ENCODE measurements around the gene RPL10A. TPM values are rescaled to one million over a fixed set of nuclear protein-coding genes. Genes with fewer than 3 reads are reported as not detected.
A peak's percentile ranks its signal among the peaks of the same experiment; 100 is the strongest.

Gene RPL10A
- total and polyA plus RNA-seq, 4 experiments from 2014 or later: 844 to 2,070 (median 1,531) TPM

DNA sequence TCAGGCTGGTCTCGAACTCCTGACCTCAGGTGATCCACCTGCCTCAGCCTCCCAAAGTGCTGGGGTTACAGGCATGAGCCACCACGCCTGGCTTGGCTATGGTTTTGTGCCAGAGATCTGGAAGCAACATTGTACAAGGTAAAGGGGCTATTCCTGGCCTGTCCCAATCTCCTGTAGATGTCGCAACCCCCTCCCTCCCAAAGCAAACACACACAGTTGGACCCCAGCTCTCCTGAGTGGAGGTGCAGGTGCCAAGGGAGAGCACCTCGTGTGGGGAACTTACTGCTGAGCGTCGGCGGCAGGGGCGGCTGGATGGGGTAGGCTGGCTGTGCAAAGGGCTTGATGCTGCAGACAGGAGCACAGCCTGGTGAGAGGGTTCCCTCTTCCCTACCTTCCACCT is 8.8 kb downstream of the RPL10A start:
- POLR2A ChIA-PET (ENCODE audit: partially characterized antibody): no interaction called here
- Histone ChIP-seq H3K9me3 (ENCODE audit: control insufficient read depth in 1 of 2, low read length in 2 of 2) (no peaks in the 10 kb centered on the region), H3K36me3 (ENCODE audit: insufficient read depth, low read length) (no peaks in the 10 kb centered on the region), H3K27me3 (ENCODE audit: insufficient read depth, low read length) (no peaks in the 10 kb centered on the region), H3K27ac (ENCODE audit: low read depth, low read length) (no peak overlapping the region), H3K4me3 (ENCODE audit: low read length in 2 of 2) (no peak overlapping the region), H3K4me1 (ENCODE audit: insufficient read depth, low read length) (peaks cover 3% of the 10 kb centered on the region)
- CTCF ChIA-PET (ENCODE audit: partially characterized antibody): interaction anchor here (1.0 kb wide), 1 partner anchor 9 kb away, joined by 4 read pairs; the partner anchor contains the start of gene RPL10A
- no peaks in the 10 kb centered on the region for H3K9me3 Mint-ChIP-seq
- H3K4me1 Mint-ChIP-seq: peaks cover 4 to 5% (median 5%) of the 10 kb centered on the region in 4 donors
- peaks cover 0 to 1% of the 10 kb centered on the region in 2 donors for H3K27me3 Mint-ChIP-seq
- intact Hi-C loops (cut with micrococcal nuclease): no loop called here
- DNase-seq: peak in 1 of 5 donors; percentile 4
- H3K36me3 Mint-ChIP-seq: peaks cover 7 to 10% of the 10 kb centered on the region in 2 donors
- H3K4me3 Mint-ChIP-seq: no peak overlapping the region
- H3K27ac Mint-ChIP-seq: peak overlapping the region in 2 of 7 donors; percentile 12 to 13

DNA sequence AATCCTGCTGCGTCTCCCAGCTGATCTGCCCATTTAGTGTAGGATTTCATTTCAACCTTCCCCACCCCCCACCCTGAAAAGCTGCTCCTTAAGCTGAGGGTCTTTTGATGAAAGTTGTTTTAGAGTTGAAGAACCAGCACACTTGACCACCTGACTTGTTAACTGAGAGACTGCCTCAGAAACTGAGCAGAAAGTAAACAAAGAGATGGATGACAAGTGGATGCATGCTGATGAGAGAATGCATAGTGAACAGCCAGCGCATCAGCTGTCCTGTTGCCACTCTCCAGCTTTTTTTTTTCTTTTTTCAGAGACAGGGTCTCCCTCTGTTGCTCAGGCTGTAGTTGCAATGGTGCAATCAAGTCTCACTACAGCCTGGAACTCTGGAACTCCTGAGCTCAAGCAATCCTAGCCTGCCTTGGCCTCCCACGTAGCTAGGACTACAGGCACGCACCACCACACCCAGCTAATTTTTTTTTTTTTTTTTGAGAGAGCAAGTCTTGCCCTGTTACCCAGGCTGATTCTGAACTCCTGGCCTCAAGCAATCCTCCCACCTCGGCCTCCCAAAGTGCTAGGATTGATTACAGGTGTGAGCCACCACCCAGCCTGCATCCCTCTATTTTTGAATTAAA is 9.5 kb downstream of the RPL10A start:
- no peaks in the 10 kb centered on the region for H3K36me3 ChIP-seq (ENCODE audit: insufficient read depth, low read length)
- ChIA-PET POLR2A (ENCODE audit: partially characterized antibody) (no interaction called here), CTCF (ENCODE audit: partially characterized antibody) (interaction anchor here (1.0 kb wide), 1 partner anchor 10 kb away, joined by 4 read pairs; the partner anchor contains the start of gene RPL10A)
- H3K4me3 ChIP-seq (ENCODE audit: low read length in 2 of 2): no peak overlapping the region
- H3K36me3 Mint-ChIP-seq: peaks cover 2 to 5% of the 10 kb centered on the region in 2 donors
- H3K9me3 ChIP-seq (ENCODE audit: control insufficient read depth in 1 of 2, low read length in 2 of 2): no peaks in the 10 kb centered on the region
- H3K9me3 Mint-ChIP-seq: no peaks in the 10 kb centered on the region
- H3K4me1 ChIP-seq (ENCODE audit: insufficient read depth, low read length): no peaks in the 10 kb centered on the region
- H3K4me3 Mint-ChIP-seq: no peak overlapping the region
- no peaks in the 10 kb centered on the region for H3K27me3 ChIP-seq (ENCODE audit: insufficient read depth, low read length)
- H3K4me1 Mint-ChIP-seq: no peaks in the 10 kb centered on the region
- peaks cover 0 to 1% of the 10 kb centered on the region in 2 donors for H3K27me3 Mint-ChIP-seq
- peak overlapping the region in 2 of 7 donors; percentile 44 to 65 for H3K27ac Mint-ChIP-seq
- intact Hi-C loops (cut with micrococcal nuclease): no loop called here
- no peak for DNase-seq
- H3K27ac ChIP-seq (ENCODE audit: low read depth, low read length): no peak overlapping the region

DNA sequence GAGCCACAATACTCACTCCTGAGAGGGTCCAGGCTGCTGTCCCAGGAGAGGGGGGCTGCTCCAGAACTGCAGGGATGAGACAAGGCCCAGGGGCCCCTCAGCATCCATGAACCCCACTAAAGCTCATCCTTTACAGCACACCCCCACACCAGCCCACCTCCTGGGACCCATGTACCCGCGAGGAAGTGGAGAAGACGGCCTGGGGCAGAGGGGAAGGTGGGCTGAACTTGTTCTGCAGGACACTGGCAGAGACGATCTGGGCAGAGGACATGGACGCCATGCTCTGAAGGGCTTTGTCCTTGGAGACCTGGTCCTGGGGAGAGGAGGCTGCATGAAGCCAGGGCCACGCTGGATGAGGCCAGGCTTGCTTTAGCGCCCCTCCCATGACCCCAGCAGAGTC is 10.1 kb downstream of the RPL10A start:
- H3K4me1 Mint-ChIP-seq: no peaks in the 10 kb centered on the region
- no peak overlapping the region for H3K4me3 ChIP-seq (ENCODE audit: low read length in 2 of 2)
- H3K27ac ChIP-seq (ENCODE audit: low read depth, low read length): no peak overlapping the region
- peaks cover under 1 to 2% of the 10 kb centered on the region in 2 donors for H3K36me3 Mint-ChIP-seq
- peak overlapping the region in 2 of 7 donors; percentile 1 to 51 for H3K27ac Mint-ChIP-seq
- intact Hi-C loops (cut with micrococcal nuclease): no loop called here
- no peaks in the 10 kb centered on the region for H3K9me3 ChIP-seq (ENCODE audit: control insufficient read depth in 1 of 2, low read length in 2 of 2)
- ChIA-PET CTCF (ENCODE audit: partially characterized antibody) (interaction anchor here (1.0 kb wide), 1 partner anchor 10 kb away, joined by 4 read pairs; the partner anchor contains the start of gene RPL10A), POLR2A (ENCODE audit: partially characterized antibody) (interaction anchor here (1.9 kb wide), 1 partner anchor 10 kb away, joined by 5 read pairs; no protein-coding TSS in a partner anchor)
- no peaks in the 10 kb centered on the region for H3K36me3 ChIP-seq (ENCODE audit: insufficient read depth, low read length)
- H3K4me3 Mint-ChIP-seq: no peak overlapping the region
- DNase-seq: peak in 1 of 5 donors; percentile 19
- no peaks in the 10 kb centered on the region for H3K4me1 ChIP-seq (ENCODE audit: insufficient read depth, low read length)
- no peaks in the 10 kb centered on the region for H3K27me3 ChIP-seq (ENCODE audit: insufficient read depth, low read length)
- no peaks in the 10 kb centered on the region for H3K9me3 Mint-ChIP-seq
- peaks cover 0 to 1% of the 10 kb centered on the region in 2 donors for H3K27me3 Mint-ChIP-seq

DNA sequence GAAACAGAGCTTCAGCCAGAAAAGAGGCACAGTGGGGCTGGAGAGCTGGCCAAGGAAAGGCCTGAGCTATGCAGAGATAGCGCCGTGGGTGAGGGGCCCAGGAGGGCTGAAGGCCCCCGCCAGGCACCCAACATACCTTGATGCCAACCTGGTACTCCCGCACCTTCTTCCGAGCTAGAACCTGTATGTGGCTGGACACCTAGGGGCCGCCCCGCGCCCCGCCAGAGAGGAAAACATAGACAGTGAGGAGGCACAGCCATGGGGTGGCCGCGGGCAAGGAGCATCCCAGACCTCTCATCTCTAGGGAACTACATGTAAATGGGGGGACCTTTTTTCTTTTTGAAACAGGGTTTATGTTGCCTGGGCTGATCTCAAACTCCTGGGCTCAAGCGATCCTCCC is 12.0 kb downstream of the RPL10A start:
- Mint-ChIP-seq H3K9me3 (no peaks in the 10 kb centered on the region), H3K36me3 (no peaks in the 10 kb centered on the region), H3K27ac (no peak overlapping the region), H3K4me3 (no peak overlapping the region), H3K4me1 (no peaks in the 10 kb centered on the region), H3K27me3 (peaks cover 0 to 1% of the 10 kb centered on the region in 2 donors)
- intact Hi-C loops (cut with micrococcal nuclease): no loop called here
- Histone ChIP-seq H3K9me3 (ENCODE audit: control insufficient read depth in 1 of 2, low read length in 2 of 2) (no peaks in the 10 kb centered on the region), H3K4me3 (ENCODE audit: low read length in 2 of 2) (no peak overlapping the region), H3K4me1 (ENCODE audit: insufficient read depth, low read length) (no peaks in the 10 kb centered on the region), H3K36me3 (ENCODE audit: insufficient read depth, low read length) (no peaks in the 10 kb centered on the region), H3K27ac (ENCODE audit: low read depth, low read length) (no peak overlapping the region), H3K27me3 (ENCODE audit: insufficient read depth, low read length) (no peaks in the 10 kb centered on the region)
- DNase-seq: peak in 1 of 5 donors; percentile 30
- ChIA-PET POLR2A (ENCODE audit: partially characterized antibody) (interaction anchor here (1.7 to 2.1 kb wide), 3 partner anchors 9 to 12 kb away, joined by 5 to 7 read pairs (median 6); partner anchors contain the start of gene RPL10A), CTCF (ENCODE audit: partially characterized antibody) (interaction anchor here (1.4 to 2.2 kb wide), 2 partner anchors 13 to 43 kb away, joined by 3 to 7 read pairs; no protein-coding TSS in a partner anchor)

DNA sequence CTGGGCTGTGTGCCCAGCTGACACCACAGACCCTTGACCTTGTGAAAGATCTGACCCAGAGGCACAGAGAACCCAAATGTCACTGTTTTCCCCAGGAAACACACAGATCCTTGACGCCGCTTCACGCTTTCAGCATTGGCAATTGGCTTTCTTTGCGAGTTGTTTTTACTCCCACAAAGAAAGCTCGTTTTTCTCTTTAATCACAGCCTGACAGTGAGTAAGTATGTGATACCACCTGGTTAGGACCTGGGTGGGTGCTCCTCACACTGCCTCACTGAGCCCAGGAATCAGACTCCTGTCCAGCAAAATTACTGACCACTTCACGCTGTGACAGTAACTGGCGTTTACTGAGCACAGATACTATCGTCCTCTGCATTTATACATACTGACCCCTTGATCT is 13.0 kb downstream of the RPL10A start:
- POLR2A ChIA-PET (ENCODE audit: partially characterized antibody): interaction anchor here (1.7 to 2.1 kb wide), 2 partner anchors 10 to 13 kb away, joined by 6 to 7 read pairs; partner anchors contain the start of gene RPL10A
- DNase-seq: no peak
- intact Hi-C loops (cut with micrococcal nuclease): no loop called here

DNA sequence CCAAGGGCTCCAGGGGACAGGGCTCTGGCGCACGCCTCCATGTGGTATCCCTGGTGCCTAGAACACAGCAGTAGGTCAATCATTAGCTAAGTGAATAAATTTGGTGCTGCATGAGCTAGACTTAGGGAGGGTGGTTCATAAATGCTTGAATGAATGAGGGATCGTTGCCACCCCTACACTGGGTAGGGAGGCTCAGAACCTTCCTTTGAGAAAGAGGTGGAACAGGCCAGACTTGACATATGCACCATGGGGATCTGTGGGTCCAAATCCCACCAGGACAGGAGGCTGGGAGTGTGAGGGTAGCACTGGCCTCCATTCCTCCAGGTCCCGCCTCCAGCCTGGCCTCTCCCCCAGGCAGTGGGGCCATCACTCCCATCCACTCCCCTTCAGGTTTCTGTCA is 14.9 kb downstream of the RPL10A start:
- no peak overlapping the region for H3K27ac ChIP-seq (ENCODE audit: low read depth, low read length)
- DNase-seq: peak in 1 of 5 donors; percentile 20
- no peaks in the 10 kb centered on the region for H3K36me3 Mint-ChIP-seq
- ChIA-PET CTCF (ENCODE audit: partially characterized antibody) (interaction anchor here (0.5 kb wide), 1 partner anchor 142 kb away, joined by 4 read pairs; no protein-coding TSS in a partner anchor), POLR2A (ENCODE audit: partially characterized antibody) (no interaction called here)
- peaks cover 0 to 6% (median under 1%) of the 10 kb centered on the region in 4 donors for H3K4me1 Mint-ChIP-seq
- H3K4me1 ChIP-seq (ENCODE audit: insufficient read depth, low read length): no peaks in the 10 kb centered on the region
- intact Hi-C loops (cut with micrococcal nuclease): no loop called here
- peaks cover 0 to 1% of the 10 kb centered on the region in 2 donors for H3K27me3 Mint-ChIP-seq
- H3K27me3 ChIP-seq (ENCODE audit: insufficient read depth, low read length): no peaks in the 10 kb centered on the region
- peak overlapping the region in 1 of 7 donors; percentile 43 for H3K27ac Mint-ChIP-seq
- H3K4me3 Mint-ChIP-seq: no peak overlapping the region
- H3K9me3 ChIP-seq (ENCODE audit: control insufficient read depth in 1 of 2, low read length in 2 of 2): no peaks in the 10 kb centered on the region
- H3K4me3 ChIP-seq (ENCODE audit: low read length in 2 of 2): no peak overlapping the region
- H3K36me3 ChIP-seq (ENCODE audit: insufficient read depth, low read length): no peaks in the 10 kb centered on the region
- H3K9me3 Mint-ChIP-seq: no peaks in the 10 kb centered on the region

More for the DNA sequence above, 13.0 kb downstream of the RPL10A start:
- Mint-ChIP-seq H3K27ac (no peak overlapping the region), H3K9me3 (no peaks in the 10 kb centered on the region), H3K27me3 (peaks cover 0 to 1% of the 10 kb centered on the region in 2 donors), H3K4me1 (no peaks in the 10 kb centered on the region), H3K36me3 (no peaks in the 10 kb centered on the region), H3K4me3 (no peak overlapping the region)
- no peaks in the 10 kb centered on the region for H3K36me3 ChIP-seq (ENCODE audit: insufficient read depth, low read length)
- H3K27me3 ChIP-seq (ENCODE audit: insufficient read depth, low read length): no peaks in the 10 kb centered on the region
- H3K4me3 ChIP-seq (ENCODE audit: low read length in 2 of 2): no peak overlapping the region
- CTCF ChIA-PET (ENCODE audit: partially characterized antibody): interaction anchor here (1.2 to 2.2 kb wide), 3 partner anchors 14 to 35 kb away, joined by 4 to 7 read pairs (median 5); no protein-coding TSS in a partner anchor
- no peaks in the 10 kb centered on the region for H3K9me3 ChIP-seq (ENCODE audit: control insufficient read depth in 1 of 2, low read length in 2 of 2)
- H3K27ac ChIP-seq (ENCODE audit: low read depth, low read length): no peak overlapping the region
- no peaks in the 10 kb centered on the region for H3K4me1 ChIP-seq (ENCODE audit: insufficient read depth, low read length)

DNA sequence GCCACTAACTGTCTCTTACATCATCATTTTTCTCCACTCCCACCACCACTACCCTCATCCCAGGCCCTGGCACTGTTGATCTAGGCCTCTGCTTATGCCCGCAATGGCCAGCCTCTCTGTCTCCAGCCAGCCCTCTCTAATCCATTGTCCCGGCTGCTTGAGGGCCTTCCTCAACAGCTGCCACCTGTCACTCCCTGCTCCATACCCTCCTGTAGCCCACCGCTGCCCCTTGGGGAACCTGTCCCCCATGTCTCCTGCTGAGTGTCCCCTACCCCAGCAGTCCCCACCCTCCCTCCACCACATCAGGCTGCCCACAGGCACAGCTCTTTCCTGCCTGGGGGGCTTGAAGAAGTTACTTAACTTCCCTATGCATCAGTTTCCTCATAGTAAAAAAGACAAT is 15.3 kb downstream of the RPL10A start:
- intact Hi-C loops (cut with micrococcal nuclease): no loop called here
- Mint-ChIP-seq H3K4me1 (peaks cover 0 to 7% (median under 1%) of the 10 kb centered on the region in 4 donors), H3K27ac (no peak overlapping the region), H3K27me3 (peaks cover 0 to 1% of the 10 kb centered on the region in 2 donors), H3K36me3 (no peaks in the 10 kb centered on the region), H3K4me3 (no peak overlapping the region), H3K9me3 (no peaks in the 10 kb centered on the region)
- Histone ChIP-seq H3K9me3 (ENCODE audit: control insufficient read depth in 1 of 2, low read length in 2 of 2) (no peaks in the 10 kb centered on the region), H3K4me3 (ENCODE audit: low read length in 2 of 2) (no peak overlapping the region), H3K27me3 (ENCODE audit: insufficient read depth, low read length) (no peaks in the 10 kb centered on the region), H3K27ac (ENCODE audit: low read depth, low read length) (no peak overlapping the region), H3K4me1 (ENCODE audit: insufficient read depth, low read length) (no peaks in the 10 kb centered on the region), H3K36me3 (ENCODE audit: insufficient read depth, low read length) (no peaks in the 10 kb centered on the region)
- DNase-seq: peak in 1 of 5 donors; percentile 5
- ChIA-PET CTCF (ENCODE audit: partially characterized antibody) (no interaction called here), POLR2A (ENCODE audit: partially characterized antibody) (no interaction called here)
